Lung (tissue), 12 donors: Measurements from ENCODE around the gene SERTM1. TPM values are rescaled to one million over a fixed set of nuclear protein-coding genes. Genes with fewer than 3 reads are reported as not detected.

Source experiments
- ATAC-seq: fragments of 200-7000 bp; cut with Tn5 transposase; one replicate; pipeline ENCODE4 v1.9.1; 2020; ENCODE audit warnings: moderate number of reproducible peaks; ENCODE audit not compliant: insufficient read depth, low FRiP score
- DNase-seq, 3 donors: peaks; one replicate each; pipeline ENCODE4 v3.0.0-alpha.2; 2013 to 2017
- H3K27ac ChIP-seq, 2 donors: one replicate each; pipeline ENCODE4 v1.5.1; 2013; ENCODE audit warnings: mild to moderate bottlenecking in 2 of 2, moderate library complexity in 2 of 2, control low read depth in 1 of 2, inconsistent platforms in 1 of 2, low read depth in 1 of 2, low read length in 1 of 2
- H3K27me3 ChIP-seq, 3 donors: one replicate each; pipeline ENCODE4 v1.5.1; 2013; ENCODE audit warnings: low read length in 2 of 3; ENCODE audit not compliant: control insufficient read depth in 3 of 3, insufficient read depth in 3 of 3
- H3K36me3 ChIP-seq, 4 donors: one replicate each; pipeline ENCODE4 v1.5.1; 2013; ENCODE audit warnings: low read length in 4 of 4, mild to moderate bottlenecking in 1 of 4, moderate library complexity in 1 of 4; ENCODE audit not compliant: control insufficient read depth in 4 of 4, insufficient read depth in 4 of 4
- H3K4me1 ChIP-seq, 5 donors: one replicate each; pipeline ENCODE4 v1.5.1; 2013; ENCODE audit warnings: low read length in 5 of 5, mild to moderate bottlenecking in 2 of 5, moderate library complexity in 1 of 5; ENCODE audit not compliant: control insufficient read depth in 5 of 5, insufficient read depth in 5 of 5
- H3K4me3 ChIP-seq: one replicate; pipeline ENCODE4 v1.5.1; 2013; ENCODE audit warnings: mild to moderate bottlenecking, control low read depth, moderate library complexity
- H3K9ac ChIP-seq, 2 donors: one replicate each; pipeline ENCODE4 v1.5.1; 2013; ENCODE audit warnings: low read length in 2 of 2, control low read depth in 1 of 2; ENCODE audit not compliant: insufficient read depth in 1 of 2
- H3K9me3 ChIP-seq, 4 donors: one replicate each; pipeline ENCODE4 v1.5.1; 2013; ENCODE audit warnings: low read length in 3 of 4, mild to moderate bottlenecking in 1 of 4, moderate library complexity in 1 of 4; ENCODE audit not compliant: control insufficient read depth in 4 of 4, insufficient read depth in 3 of 4
- WGBS, 2 donors: extraction: QIAGEN DNeasy Blood & Tissue Kit; methylation state at CpG; one replicate each; pipeline ENCODE4 v1.1.7; 2013; 5-methylcytosine and 5-hydroxymethylcytosine counted together
- polyA plus RNA-seq, 2 donors: library from polyadenylated mRNA; stranded (reverse); fragments of 200-250 nt; gene quantifications; one replicate each; pipeline ENCODE4 v1.2.1, GENCODE V29; 2013
- total RNA-seq, 2 donors: library from RNA; depleted of rRNA in 1 of 2; stranded (reverse); fragments of >200 nt in 1 of 2; gene quantifications; one replicate each; pipeline ENCODE4 v1.2.1, GENCODE V29; 2014 to 2021
- TF ChIP-seq, protein P1 (sequence below): IDR thresholded peaks from 2 replicates; pipeline ENCODE4 v1.5.1; 2012; ENCODE audit warnings: mild to moderate bottlenecking; ENCODE audit errors: control extremely low read depth, extremely low read depth
- donor health status: control.
- donor health status: control.
- donor health status: Bipolar disorder and iron deficiency.
- donor health status: healthy.
- donor health status: DM: yes; HTN: yes; CAD: no.

SERTM1 gene
- total and polyA plus RNA-seq, 4 donors: 0.37 to 2.5 (median 0.66) TPM

DNA sequence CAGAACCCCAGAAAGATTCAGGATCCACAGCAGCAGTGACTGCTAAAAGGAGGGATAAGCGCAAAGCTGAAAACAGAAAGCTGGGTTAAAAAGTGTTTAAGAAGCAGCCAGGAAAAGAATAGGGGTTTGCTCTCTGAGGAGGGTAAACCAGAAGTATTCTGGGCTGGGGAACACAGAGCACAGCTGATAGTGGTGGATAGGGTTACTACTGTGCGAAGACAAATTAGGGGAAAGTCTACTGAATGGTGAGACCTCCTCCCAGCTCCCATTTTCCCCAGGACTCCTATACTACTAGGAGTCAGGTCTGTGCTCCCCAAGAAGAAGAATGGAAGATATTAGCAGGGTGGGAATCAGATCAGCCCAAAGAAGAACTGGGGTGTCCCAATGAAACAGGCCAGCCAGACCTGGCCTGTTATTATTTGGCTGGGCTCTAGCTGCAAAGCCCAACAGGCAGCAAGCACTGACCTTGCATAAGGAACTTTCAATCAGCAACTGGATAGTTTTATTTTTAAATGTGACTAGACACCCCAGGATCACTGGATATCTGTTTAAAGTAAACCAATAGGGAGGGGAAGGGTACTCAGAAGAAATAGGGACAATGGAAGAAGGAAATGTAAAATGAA is 43.5 kb upstream of the SERTM1 start:
- no peak for ATAC-seq
- Histone ChIP-seq H3K27ac (no peak overlapping the region), H3K4me1 (no peaks in the 10 kb centered on the region), H3K27me3 (no peaks in the 10 kb centered on the region), H3K9ac (no peak overlapping the region), H3K4me3 (no peak overlapping the region), H3K9me3 (no peaks in the 10 kb centered on the region), H3K36me3 (no peaks in the 10 kb centered on the region)
- DNase-seq: no peak
- WGBS, 2 donors: 98 to 99% methylated on average over 2 of the region's 2 CpGs
- TF ChIP-seq, protein P1, sequence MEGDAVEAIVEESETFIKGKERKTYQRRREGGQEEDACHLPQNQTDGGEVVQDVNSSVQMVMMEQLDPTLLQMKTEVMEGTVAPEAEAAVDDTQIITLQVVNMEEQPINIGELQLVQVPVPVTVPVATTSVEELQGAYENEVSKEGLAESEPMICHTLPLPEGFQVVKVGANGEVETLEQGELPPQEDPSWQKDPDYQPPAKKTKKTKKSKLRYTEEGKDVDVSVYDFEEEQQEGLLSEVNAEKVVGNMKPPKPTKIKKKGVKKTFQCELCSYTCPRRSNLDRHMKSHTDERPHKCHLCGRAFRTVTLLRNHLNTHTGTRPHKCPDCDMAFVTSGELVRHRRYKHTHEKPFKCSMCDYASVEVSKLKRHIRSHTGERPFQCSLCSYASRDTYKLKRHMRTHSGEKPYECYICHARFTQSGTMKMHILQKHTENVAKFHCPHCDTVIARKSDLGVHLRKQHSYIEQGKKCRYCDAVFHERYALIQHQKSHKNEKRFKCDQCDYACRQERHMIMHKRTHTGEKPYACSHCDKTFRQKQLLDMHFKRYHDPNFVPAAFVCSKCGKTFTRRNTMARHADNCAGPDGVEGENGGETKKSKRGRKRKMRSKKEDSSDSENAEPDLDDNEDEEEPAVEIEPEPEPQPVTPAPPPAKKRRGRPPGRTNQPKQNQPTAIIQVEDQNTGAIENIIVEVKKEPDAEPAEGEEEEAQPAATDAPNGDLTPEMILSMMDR: no peak

DNA sequence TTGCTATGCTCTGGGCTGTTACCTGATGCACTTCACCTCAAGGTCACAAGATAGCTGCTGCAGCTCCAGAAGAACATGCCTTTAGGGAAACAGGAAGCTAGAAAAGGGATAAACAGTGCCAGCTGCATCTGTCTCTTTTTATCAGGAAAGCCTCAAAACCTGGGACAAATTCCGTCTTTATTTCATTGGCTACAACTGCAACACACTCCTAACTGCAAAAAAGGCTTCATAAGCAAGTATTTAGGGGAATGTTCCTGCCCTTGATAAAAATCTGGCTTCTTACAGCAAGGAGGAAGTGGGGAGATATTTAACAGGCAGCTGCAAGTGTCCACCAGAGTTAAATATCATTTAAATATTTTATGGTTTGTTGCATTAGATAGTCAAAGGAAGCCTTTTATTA is 34.2 kb upstream of the SERTM1 start:
- H3K9ac ChIP-seq: no peak overlapping the region
- TF ChIP-seq, protein P1: no peak
- no peak overlapping the region for H3K4me3 ChIP-seq
- no peak overlapping the region for H3K27ac ChIP-seq
- WGBS, 2 donors: 50 to 71% methylated on average over 1 of the region's 1 CpG
- no peak for ATAC-seq
- peaks cover 0 to 7% (median 0%) of the 10 kb centered on the region in 4 donors for H3K9me3 ChIP-seq
- H3K36me3 ChIP-seq: no peaks in the 10 kb centered on the region
- no peak for DNase-seq
- no peaks in the 10 kb centered on the region for H3K4me1 ChIP-seq
- no peaks in the 10 kb centered on the region for H3K27me3 ChIP-seq

DNA sequence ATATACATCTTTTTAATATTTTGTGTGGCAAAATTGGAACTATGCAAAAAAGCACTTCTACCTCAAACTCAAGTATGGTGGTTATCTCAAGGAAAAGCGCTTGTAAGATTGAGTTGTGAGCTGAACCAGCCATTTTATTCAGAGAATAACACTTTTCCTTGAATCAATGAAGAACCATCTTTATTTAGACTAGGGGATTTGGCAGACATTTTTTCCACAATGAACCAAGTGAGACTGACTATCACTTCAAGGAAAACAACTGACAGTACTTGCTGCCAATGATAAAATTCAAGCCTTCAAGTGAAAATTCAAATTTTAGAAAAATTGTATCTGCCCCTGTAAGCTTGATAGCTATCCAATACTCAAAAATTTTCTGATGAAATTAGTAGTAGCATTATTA is 23.2 kb upstream of the SERTM1 start:
- Histone ChIP-seq H3K4me1 (no peaks in the 10 kb centered on the region), H3K9ac (no peak overlapping the region), H3K27ac (no peak overlapping the region), H3K27me3 (no peaks in the 10 kb centered on the region), H3K9me3 (peaks cover 0 to 3% (median 0%) of the 10 kb centered on the region in 4 donors), H3K36me3 (no peaks in the 10 kb centered on the region), H3K4me3 (no peak overlapping the region)
- 96 to 97% methylated on average over 1 of the region's 1 CpG for WGBS, 2 donors
- TF ChIP-seq, protein P1: no peak
- no peak for ATAC-seq
- DNase-seq: no peak

DNA sequence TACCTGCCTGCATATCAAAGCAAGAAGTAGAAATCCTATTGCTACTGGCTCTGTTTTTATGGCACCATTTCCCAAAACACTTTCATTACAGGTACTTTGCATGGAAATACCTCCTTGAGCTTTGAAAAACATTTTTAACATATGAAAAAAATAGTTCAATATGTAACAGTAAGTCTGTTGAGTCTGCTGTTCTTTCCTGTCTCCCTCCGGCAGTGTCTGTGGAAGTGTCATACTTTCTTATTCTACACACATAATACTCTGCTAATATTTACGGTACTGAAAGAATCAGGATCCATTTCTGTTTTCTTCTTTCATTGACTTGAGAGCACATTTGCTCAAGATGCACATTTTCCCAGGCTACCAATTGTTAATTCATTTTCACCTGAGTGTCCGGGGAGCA is 8.2 kb upstream of the SERTM1 start:
- Histone ChIP-seq H3K9ac (no peak overlapping the region), H3K36me3 (no peaks in the 10 kb centered on the region), H3K27me3 (peaks cover 0 to 7% (median 0%) of the 10 kb centered on the region in 3 donors), H3K27ac (no peak overlapping the region), H3K4me3 (no peak overlapping the region), H3K4me1 (no peaks in the 10 kb centered on the region), H3K9me3 (peaks cover 0 to 5% (median 0%) of the 10 kb centered on the region in 4 donors)
- DNase-seq (no peak), ATAC-seq (no peak)
- TF ChIP-seq, protein P1: no peak
- 85 to 91% methylated on average over 3 of the region's 3 CpGs for WGBS, 2 donors
